Suppressor macrophage treated with lipopolysaccharide for 1 hour (primary cell): ENCODE data around the gene RBM38.
"Not testable (repeated sequence)": the region's sequence is repeated elsewhere in the genome, so short reads cannot be mapped to it uniquely, and the experiment has no call there.

Experiments
- DNase-seq, 3 donors: peaks; one replicate each; pipeline ENCODE4 v3.0.0-alpha.2; 2020 to 2022

The RBM38 gene

GRCh38 chr20:57390604-57391438, at the start of gene RBM38:
Gene RBM38, plus strand, starts transcription at chr20:57391396. Its CDS starts 186 bp downstream, at chr20:57391582.
- peak; percentile 74 to 95 (median 89) for DNase-seq

DNA sequence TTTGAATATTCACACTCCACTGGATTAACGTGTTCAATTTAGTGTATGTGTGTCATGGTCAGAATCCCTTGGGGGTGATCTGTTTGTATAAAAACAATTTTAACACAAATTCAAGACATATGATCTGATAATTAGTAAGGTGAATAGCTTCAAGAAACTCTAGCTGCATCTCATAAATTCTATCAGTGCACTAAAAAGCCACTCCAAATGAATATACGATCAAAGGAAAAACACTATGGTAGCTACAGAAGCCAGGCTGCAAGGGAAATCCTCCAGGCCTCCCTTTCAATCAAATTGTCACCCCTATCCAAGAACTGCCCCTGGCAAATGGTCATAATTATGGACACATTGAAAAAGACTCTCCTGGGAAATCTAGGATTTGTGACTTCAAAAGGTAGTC, 49.5 kb upstream of the RBM38 start:
- no peak for DNase-seq

GRCh38 chr20:57342829-57343228, 48.4 kb upstream of the RBM38 start:
- no peak for DNase-seq

DNA sequence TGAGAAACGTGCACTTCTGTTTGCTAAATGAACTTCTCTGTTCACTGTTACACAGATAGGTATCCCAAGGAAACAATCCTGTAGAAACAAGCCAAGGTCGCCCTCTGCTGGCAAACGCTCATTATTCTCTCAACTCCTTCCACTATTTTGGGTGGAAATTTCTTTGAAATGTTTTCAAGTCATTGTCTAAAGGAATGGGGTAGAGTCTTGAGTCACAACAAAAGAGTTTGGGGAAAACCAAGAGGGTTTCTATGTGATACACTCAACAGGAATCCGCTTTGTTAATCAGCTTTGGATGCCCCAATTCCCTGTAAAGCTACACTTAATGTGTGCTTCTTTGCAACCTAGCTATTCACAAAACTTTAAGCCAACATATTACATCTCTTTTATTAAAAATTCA, 44.7 kb upstream of the RBM38 start:
- peak; percentile 80 to 87 (median 84) for DNase-seq

GRCh38 chr20:57347393-57347792, 43.8 kb upstream of the RBM38 start:
- DNase-seq = no peak

- not testable (repeated sequence) for DNase-seq
Observed at GRCh38 chr20:57348200-57348921, 42.8 kb upstream of the RBM38 start.

- not testable (repeated sequence) for DNase-seq
Observed at GRCh38 chr20:57348922-57349574, 42.1 kb upstream of the RBM38 start.

GRCh38 chr20:57350081-57350710, 41.0 kb upstream of the RBM38 start:
- peak; percentile 66 to 84 (median 77) for DNase-seq

DNA sequence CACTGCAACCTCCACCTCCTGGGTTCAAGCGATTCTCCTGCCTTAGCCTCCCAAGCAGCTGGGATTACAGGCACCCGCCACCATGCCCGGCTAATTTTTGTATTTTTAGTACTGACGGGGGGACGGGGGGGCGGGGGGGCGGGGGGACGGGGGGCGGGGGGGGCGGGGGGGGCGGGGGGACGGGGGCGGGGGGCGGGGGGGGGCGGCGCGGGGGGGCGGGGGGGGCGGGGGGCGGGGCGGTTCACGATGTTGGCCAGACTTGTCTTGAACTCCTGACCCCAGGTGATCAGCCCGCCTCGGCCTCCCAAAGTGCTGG, 40.5 kb upstream of the RBM38 start:
- not testable (repeated sequence) for DNase-seq

- peak; percentile 95 to 97 (median 95) for DNase-seq
Observed at GRCh38 chr20:57351042-57351783, 40.0 kb upstream of the RBM38 start, which contains the start of gene RAE1. Gene RAE1, plus strand, starts transcription at chr20:57351255. Its CDS starts 2,784 bp downstream, at chr20:57354039.

DNA sequence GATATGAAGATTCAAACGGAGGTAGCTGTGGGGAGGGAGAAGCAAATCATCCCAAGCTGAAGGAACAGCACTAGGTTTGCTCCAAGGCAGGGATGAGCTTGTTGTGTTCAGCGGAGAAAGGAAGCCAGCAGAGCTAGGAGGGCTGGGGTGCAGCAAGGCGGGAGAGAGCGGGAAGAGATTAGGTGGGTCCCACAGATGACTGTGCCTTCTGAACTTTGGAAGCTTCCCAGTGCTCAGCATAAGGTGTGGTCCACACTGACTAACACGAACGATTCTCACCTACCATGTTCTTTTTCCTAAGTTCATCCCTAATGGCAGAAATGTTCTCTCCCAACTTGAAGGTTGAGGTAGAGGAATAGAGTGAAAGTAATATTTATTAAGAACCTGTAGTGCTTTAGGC, 38.9 kb upstream of the RBM38 start:
- no peak for DNase-seq

- DNase-seq = no peak
Observed at GRCh38 chr20:57353351-57353750, 37.8 kb upstream of the RBM38 start.

- DNase-seq = no peak
Observed at GRCh38 chr20:57361517-57361916, 29.7 kb upstream of the RBM38 start.

DNA sequence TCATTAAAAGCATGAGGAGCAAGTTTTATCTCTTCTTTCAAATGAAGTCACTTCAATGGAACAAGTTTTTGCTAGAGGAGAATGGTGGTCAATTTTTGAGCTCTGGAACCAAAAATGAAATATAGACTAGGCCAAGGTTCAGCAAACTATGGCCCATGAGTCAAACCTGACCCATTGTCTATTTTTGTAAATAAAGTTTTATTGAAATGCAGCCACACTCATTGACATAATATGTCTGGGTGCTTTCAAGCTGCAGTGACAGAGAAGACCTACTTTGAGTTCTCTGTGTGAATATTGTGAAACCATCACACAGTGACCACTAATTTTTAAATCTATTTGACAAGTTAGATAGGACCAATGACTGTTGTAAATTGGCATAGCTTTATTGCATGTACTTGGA, 26.7 kb upstream of the RBM38 start:
- no peak for DNase-seq

GRCh38 chr20:57369596-57369995, 21.6 kb upstream of the RBM38 start:
- peak; percentile 22 to 36 (median 22) for DNase-seq

DNA sequence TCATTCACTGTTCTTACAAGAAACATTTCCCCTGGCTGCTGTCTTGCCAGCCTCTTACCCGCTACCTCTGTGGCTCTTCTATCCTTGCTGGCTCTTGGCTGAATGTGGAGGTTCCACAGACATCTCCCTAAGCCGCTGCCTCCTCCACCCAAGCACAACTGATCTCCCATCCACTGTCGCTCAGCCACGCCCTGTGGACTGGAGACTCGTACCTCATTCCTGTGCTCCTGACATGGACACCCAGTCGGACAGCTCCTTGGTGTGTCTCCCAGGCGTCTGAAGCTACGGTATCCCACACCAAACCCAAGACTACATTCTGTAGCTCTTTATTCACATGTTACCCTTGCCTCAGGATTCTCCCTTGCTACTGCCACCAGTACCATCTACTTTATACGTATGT, 20.9 kb upstream of the RBM38 start:
- DNase-seq = no peak

- no peak for DNase-seq
Observed at GRCh38 chr20:57371363-57371762, 19.8 kb upstream of the RBM38 start.

GRCh38 chr20:57372157-57372556, 19.0 kb upstream of the RBM38 start:
- DNase-seq = no peak

DNA sequence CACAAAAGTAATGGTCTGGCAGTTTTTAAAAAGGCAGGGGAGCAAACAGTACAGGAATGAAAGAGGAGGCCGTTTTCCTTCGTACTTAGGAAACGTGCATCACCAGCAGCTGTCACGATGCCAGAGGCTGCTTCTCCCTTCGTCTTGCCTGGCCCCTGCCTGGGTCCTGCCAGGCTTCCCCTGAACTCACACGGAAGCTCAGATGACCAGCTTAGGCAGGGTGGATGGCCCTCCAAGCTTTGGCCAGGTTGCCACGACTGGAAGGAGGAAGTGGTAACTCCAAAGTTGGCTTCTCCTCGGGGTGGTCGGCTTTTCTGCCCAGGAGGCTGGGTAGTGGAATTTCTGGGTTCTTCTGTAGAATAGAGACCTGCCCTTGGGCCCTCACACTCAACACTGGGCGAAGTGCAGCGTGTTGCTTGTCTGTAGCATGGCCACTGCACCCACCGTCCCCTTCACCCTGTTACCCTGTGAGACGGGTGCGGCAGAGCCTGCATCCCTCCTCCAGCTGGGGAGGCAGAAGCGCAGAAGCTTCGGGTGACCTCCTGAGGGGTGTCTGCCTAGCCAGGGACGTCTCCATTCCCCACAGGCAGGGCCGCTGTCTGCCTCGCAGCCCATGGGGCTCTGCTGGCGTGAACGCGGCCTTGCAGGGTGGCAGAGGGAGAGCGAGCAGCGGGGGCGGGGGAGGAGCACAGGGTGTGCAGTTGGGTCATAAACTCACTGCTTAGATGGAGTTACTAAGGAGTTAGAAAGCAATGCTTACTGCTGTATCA, 18.4 kb upstream of the RBM38 start:
- no peak for DNase-seq

DNA sequence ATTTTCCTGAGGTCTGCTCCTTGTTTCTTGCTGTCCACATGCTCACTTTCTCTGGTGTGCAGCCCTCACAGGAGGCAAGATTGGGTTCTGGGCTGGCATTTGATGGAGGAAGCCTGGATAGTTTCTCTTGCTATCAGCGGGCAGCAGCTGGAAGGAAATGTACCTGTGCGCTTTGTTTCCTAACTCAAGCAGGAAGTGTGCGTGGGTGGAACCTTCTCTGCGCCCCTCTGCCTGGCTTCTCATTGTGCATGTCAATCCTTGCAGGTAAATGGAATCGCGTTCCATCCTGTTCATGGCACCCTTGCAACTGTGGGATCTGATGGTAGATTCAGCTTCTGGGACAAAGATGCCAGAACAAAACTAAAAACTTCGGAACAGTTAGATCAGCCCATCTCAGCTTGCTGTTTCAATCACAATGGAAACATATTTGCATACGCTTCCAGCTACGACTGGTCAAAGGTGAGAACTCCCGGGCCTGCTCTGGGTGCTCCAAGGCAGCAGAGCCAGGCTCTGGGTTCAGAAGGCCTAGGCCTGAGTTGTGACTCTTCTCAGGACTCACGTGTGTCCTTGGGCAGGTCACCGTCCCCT, 16.8 kb upstream of the RBM38 start:
- no peak for DNase-seq
